Fibroblast of lung (primary cell): ENCODE measurements around the gene ZNF587.

ENCODE experiments used
- CTCF ChIP-seq, 2 donors: IDR thresholded peaks in 1 of 2; conservative IDR thresholded peaks in 1 of 2; 1 replicate in 1 of 2; 2 replicates in 1 of 2; pipeline ENCODE4 v1.5.1; 2011 to 2012; ENCODE audit warnings: low read length in 2 of 2, control low read depth in 1 of 2, inconsistent platforms in 1 of 2, low read depth in 1 of 2, mild to moderate bottlenecking in 1 of 2
- EZH2 ChIP-seq: IDR thresholded peaks from 2 replicates; pipeline ENCODE4 v1.5.1; 2012; ENCODE audit warnings: low read length, control low read depth, mild to moderate bottlenecking; ENCODE audit errors: missing control alignments

GRCh38 chr19:57888107-57888559 lies 38.5 kb downstream of the ZNF587 start:
- no peak for TF ChIP-seq CTCF (conservative IDR thresholded peaks at IDR 0.05 in 1 of 2, IDR thresholded peaks at IDR 0.05 in 1 of 2; ENCODE audit: low read depth in 1 of 2, low read length in 2 of 2)
- no peak for TF ChIP-seq EZH2
